ENCODE data around the gene UCN2. TPM values are rescaled to one million over a fixed set of nuclear protein-coding genes. Genes with fewer than 3 reads are reported as not detected.

UCN2 gene
- total RNA-seq, 1 donor from 2014 or later = 0.77 TPM

DNA sequence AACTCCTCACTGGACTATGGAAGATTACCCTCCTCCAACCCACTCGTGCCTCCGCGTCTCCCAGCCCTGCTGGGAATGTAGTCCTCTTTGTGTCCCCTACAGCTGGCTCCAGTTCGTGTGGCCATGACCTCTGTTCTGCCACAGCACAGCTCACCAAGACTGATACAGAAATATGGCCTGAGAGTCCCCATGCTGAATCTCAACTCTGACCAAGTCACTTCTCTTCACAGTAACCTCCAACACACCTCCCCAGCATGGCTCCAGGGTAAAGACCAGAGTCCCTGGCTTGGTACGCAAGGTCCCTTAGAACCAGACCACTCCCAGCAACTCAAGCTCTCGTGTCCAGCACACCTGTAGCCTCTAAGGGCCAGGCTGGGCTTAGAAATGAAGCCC is 33.8 kb upstream of the UCN2 start:
- peak overlapping the region; percentile 13 for H3K4me3 Mint-ChIP-seq (ENCODE audit: unreplicated experiment)
- H3K9me3 Mint-ChIP-seq (ENCODE audit: unreplicated experiment) = no peaks in the 10 kb centered on the region
- DNase-seq (ENCODE audit: low spot score) = no peak
- no peaks in the 10 kb centered on the region for H3K4me1 Mint-ChIP-seq (ENCODE audit: unreplicated experiment)
- no peak overlapping the region for H3K27ac Mint-ChIP-seq (ENCODE audit: unreplicated experiment)
- TF ChIP-seq CTCF (IDR thresholded peaks at IDR 0.05; ENCODE audit: unreplicated experiment) = no peak
- peaks cover 11% of the 10 kb centered on the region for H3K36me3 Mint-ChIP-seq (ENCODE audit: low read depth, unreplicated experiment)
- H3K27me3 Mint-ChIP-seq (ENCODE audit: unreplicated experiment) = peaks cover 12% of the 10 kb centered on the region

- DNase-seq (ENCODE audit: low spot score) = no peak
- Mint-ChIP-seq H3K4me1 (ENCODE audit: unreplicated experiment) (no peaks in the 10 kb centered on the region), H3K27me3 (ENCODE audit: unreplicated experiment) (peaks cover 12% of the 10 kb centered on the region), H3K4me3 (ENCODE audit: unreplicated experiment) (peak overlapping the region; percentile 13), H3K9me3 (ENCODE audit: unreplicated experiment) (no peaks in the 10 kb centered on the region), H3K27ac (ENCODE audit: unreplicated experiment) (no peak overlapping the region), H3K36me3 (ENCODE audit: low read depth, unreplicated experiment) (peaks cover 8% of the 10 kb centered on the region)
- TF ChIP-seq CTCF (IDR thresholded peaks at IDR 0.05; ENCODE audit: unreplicated experiment) = no peak
Observed at GRCh38 chr3:48596676-48597407, 33.3 kb upstream of the UCN2 start.

DNA sequence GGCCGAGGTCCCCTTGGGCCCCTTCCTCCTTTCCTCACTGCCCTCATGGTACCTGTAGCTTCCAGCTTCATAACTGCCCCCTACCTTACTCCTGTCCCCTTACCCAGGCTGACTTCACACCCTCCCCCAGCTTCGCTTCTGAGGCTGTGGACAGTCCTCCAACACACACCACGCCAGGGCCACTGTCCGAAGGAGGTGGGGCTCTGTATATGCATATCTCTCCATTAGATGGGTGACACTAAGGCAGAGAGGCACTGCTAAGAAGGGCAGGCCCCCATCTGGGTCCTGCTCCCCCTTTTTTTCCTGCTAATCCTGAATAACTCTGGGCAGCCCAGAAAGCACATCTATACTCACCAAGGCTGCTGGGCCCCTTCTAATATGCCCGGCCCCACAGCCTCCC is 32.6 kb upstream of the UCN2 start:
- H3K27ac Mint-ChIP-seq (ENCODE audit: unreplicated experiment) = no peak overlapping the region
- peaks cover 8% of the 10 kb centered on the region for H3K36me3 Mint-ChIP-seq (ENCODE audit: low read depth, unreplicated experiment)
- TF ChIP-seq CTCF (IDR thresholded peaks at IDR 0.05; ENCODE audit: unreplicated experiment) = no peak
- no peak for DNase-seq (ENCODE audit: low spot score)
- no peaks in the 10 kb centered on the region for H3K9me3 Mint-ChIP-seq (ENCODE audit: unreplicated experiment)
- H3K4me3 Mint-ChIP-seq (ENCODE audit: unreplicated experiment) = no peak overlapping the region
- no peaks in the 10 kb centered on the region for H3K4me1 Mint-ChIP-seq (ENCODE audit: unreplicated experiment)
- peaks cover 12% of the 10 kb centered on the region for H3K27me3 Mint-ChIP-seq (ENCODE audit: unreplicated experiment)

DNA sequence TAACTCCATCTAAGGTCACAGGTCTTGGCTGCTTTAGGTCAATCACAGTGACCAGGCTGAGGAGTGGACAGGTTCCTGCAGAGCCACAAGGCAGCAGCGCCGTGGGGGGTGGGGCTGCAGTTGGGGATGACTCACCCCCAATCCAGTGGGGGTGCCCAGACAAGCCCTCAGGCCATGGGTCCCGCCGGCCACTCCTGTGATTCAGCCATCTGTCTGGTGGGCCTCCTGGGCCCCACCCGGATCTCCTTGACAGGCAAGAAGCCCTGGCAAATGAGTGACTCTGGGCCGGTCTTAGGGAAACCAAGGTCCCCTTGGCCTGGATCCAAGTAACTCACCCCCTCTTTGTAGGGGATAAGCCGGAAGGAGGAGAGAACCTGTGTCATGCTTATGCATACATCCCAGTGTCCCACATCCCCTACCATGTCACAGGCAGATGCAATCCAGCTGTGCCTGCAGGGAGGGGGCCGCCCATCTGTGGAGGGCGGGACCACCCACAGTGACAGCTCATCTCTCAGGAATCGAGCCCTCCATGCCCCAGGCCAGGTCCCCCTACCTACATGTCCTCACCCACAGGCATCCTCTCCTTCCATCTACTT is 32.0 kb upstream of the UCN2 start:
- Mint-ChIP-seq H3K36me3 (ENCODE audit: low read depth, unreplicated experiment) (peaks cover 8% of the 10 kb centered on the region), H3K27me3 (ENCODE audit: unreplicated experiment) (peaks cover 18% of the 10 kb centered on the region), H3K9me3 (ENCODE audit: unreplicated experiment) (no peaks in the 10 kb centered on the region), H3K27ac (ENCODE audit: unreplicated experiment) (no peak overlapping the region), H3K4me3 (ENCODE audit: unreplicated experiment) (no peak overlapping the region), H3K4me1 (ENCODE audit: unreplicated experiment) (no peaks in the 10 kb centered on the region)
- TF ChIP-seq CTCF (IDR thresholded peaks at IDR 0.05; ENCODE audit: unreplicated experiment) = no peak
- no peak for DNase-seq (ENCODE audit: low spot score)

- no peak within 1 kb of the TSS for H3K27ac Mint-ChIP-seq (ENCODE audit: unreplicated experiment)
- no peak for TF ChIP-seq CTCF (IDR thresholded peaks at IDR 0.05; ENCODE audit: unreplicated experiment)
- DNase-seq (ENCODE audit: low spot score) = no peak
- H3K4me3 Mint-ChIP-seq (ENCODE audit: unreplicated experiment) = no peak within 1 kb of the TSS
- H3K27me3 Mint-ChIP-seq (ENCODE audit: unreplicated experiment) = peaks cover 19% of the 10 kb centered on the region
- peaks cover 8% of the 10 kb centered on the region for H3K36me3 Mint-ChIP-seq (ENCODE audit: low read depth, unreplicated experiment)
- no peaks in the 10 kb centered on the region for H3K4me1 Mint-ChIP-seq (ENCODE audit: unreplicated experiment)
- H3K9me3 Mint-ChIP-seq (ENCODE audit: unreplicated experiment) = no peaks in the 10 kb centered on the region
Observed at GRCh38 chr3:48595075-48595525, 31.5 kb upstream of the UCN2 start, which contains the start of gene COL7A1. COL7A1 (minus strand) TSS chr3:48595329; CDS start chr3:48595159, 170 bp downstream.
